Smooth muscle cell of the brain vasculature (primary cell): ENCODE data around the gene N4BP2L1.

ENCODE experiments used
- DNase-seq: peaks from one replicate; pipeline ENCODE4 v3.0.0-alpha.2; 2012; ENCODE audit warnings: low read depth, low spot score

Gene N4BP2L1

GRCh38 chr13:32427852-32428580 is at the start of gene N4BP2L1:
TSS of gene N4BP2L1 (minus strand) at chr13:32428130. CDS start at chr13:32428082, 48 bp downstream.
- no peak for DNase-seq

DNA sequence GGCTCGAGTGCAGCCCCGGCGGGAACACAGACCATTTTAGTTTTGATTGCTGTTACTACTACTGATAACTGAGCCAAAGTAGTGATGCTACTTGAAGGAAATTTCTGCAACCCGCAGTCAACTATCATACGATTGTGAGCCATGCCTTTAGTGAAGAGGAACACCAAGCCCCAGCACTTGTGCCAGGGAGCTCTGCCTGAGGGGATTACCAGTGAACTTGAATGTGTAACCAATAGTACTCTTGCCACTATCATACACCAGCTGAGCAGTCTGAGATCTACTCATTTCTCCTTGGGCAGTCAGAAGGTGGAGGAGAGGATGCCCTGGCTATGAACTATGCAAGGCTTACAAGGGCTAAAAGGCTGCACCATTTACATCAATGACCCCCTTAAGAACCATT is 49.0 kb upstream of the N4BP2L1 start:
- DNase-seq = no peak

GRCh38 chr13:32476021-32476731 is 48.2 kb upstream of the N4BP2L1 start:
- DNase-seq = no peak

GRCh38 chr13:32474999-32475792 is 47.3 kb upstream of the N4BP2L1 start:
- no peak for DNase-seq

DNA sequence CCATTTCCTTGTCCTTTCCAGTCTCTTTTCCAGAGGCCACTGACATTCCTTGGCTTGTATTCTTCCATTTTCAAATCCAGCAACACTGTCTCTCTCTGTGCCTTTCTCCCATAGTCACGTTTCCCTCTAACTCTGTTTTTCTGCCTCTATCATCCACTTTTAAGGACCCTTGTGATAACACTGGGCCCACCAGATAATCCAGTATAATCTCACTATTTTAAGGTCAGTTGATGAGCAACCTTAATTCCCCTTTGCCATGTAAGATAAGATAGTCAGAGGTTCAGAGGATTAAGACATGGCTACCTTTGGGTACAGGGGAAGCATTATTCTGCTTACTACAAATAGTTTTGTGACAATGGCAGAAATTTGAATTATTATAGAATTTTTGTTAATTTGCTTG is 45.7 kb upstream of the N4BP2L1 start:
- DNase-seq = no peak

- no peak for DNase-seq
Observed at GRCh38 chr13:32472194-32472621, 44.3 kb upstream of the N4BP2L1 start.

DNA sequence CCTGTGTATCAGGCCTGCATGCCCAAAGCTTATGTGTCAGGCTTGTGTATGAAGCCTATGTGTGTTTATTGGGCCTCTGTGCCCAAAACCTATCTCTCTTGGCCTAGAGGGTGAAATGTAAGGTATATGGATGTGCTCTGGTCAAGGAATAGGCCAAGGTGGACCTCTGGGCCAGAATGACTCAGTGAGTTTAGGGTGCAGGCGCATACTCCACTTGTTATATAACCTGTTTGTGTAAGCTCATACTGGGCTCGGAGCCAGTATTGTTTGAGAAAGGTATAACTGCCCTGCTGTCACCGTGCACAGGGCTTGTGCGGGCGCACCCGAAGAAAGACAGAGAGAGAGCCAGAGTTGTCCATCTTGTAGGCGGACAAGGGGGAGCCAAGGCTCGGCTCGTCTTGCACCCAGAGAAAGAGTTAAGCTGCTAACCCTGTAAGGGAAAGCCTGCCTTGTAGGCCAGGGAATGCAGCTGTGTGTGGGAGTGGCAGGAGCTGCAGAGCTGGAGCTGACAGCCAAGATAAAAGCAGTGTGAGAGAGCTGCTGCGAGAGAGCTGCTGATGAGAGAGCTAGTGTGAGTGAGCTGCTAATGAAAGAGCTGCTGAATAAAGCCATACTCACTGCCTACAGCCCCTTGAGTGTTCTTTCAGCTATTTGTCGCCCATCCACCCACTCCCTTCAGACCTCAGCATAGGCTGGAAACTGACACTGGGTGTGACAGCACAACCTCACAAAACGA is 43.4 kb upstream of the N4BP2L1 start:
- DNase-seq = no peak

GRCh38 chr13:32468502-32469142 is 40.7 kb upstream of the N4BP2L1 start:
- DNase-seq = no peak

DNA sequence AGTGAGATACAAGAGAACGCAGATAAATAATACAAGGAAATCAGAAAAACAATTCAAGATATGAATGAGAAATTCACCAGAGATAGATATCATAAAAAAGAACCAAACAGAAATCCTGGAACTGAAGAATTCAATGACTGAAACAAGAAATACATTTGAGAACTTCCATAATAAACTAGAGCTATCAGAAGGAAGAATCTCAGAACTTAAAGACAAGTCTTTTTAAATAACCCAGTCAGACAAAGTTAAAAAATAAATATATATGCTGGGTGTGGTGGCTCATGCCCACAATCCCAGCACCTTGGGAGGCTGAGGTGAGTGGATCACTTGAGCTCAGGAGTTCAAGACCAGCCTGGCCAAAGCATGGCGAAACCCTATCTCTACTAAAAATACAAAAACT is 28.7 kb upstream of the N4BP2L1 start:
- DNase-seq = no peak

GRCh38 chr13:32455594-32455903 is 27.6 kb upstream of the N4BP2L1 start:
- no peak for DNase-seq

GRCh38 chr13:32454886-32455593 is 27.1 kb upstream of the N4BP2L1 start:
- DNase-seq = no peak

GRCh38 chr13:32453981-32454380 is 26.1 kb upstream of the N4BP2L1 start:
- no peak for DNase-seq

DNA sequence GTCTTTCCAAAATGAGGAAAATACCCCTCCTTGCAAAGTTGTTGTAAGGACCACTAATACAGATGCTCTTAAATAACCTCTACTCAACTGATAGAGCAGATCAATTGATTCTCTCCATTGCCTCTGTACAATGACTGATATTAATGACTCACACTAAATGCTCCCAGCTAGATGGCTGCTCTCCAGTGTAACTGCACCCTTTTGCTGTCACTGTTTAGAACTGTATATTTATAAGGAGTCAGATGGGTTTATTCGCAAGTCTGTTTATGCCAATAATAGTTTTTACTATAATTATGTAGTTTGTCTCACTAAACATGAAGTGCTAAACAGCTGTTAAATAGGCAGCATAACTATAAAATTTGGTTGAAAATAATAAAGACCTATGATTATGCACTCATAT is 21.0 kb upstream of the N4BP2L1 start:
- DNase-seq = no peak

GRCh38 chr13:32447894-32448623 is 20.1 kb upstream of the N4BP2L1 start:
- DNase-seq = no peak

DNA sequence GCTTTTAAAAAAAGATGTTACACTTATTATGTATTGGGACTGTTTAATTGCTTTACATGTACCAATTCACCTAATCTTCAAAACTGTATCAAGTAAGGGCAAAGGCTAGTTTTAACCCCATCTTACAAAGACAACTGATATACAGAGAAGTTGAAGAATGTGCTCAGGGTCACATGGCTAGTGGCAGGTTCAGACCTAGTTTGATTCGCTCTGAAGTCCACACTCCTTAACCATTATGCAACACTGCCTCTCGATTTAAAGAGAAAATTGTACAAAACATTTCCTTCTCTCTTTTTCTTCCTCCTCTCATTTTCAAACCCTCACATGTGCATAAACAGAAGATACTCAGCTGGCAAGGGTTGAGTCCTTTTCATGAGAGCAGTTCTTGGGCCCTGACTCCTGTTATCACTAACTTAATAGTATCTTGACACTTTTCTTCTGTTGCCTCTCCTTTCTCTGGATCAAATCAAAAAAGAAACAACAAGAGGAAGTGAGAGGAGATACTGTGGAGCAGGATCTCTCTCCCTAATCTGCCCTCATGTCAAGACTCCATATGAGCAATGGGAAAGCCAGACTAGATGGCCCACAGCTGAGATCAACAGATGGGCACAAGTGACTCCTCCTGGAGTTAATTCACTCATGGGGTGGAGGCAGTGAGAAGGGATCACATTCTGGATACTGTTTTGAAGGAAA is 19.0 kb upstream of the N4BP2L1 start:
- DNase-seq = no peak

GRCh38 chr13:32446220-32446619 is 18.3 kb upstream of the N4BP2L1 start:
- no peak for DNase-seq

DNA sequence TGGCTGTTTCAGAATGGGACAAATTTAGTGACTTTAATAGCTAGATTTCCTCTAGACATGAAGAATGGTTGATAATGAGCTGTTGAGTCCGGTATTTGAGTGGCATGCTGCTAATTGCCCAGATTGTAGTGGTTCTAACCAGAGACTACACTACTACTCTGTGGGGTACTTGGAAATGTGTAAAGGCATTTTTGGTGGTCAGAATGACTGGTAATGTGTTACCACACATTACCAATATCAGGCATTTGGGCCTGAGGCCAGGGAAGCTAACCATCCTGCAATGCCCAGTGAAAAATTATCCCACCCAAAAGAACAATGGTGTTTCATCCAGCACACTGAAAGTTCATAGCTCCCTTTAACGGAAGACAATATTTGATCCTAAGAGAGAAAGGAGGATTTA is 17.5 kb upstream of the N4BP2L1 start:
- no peak for DNase-seq

DNA sequence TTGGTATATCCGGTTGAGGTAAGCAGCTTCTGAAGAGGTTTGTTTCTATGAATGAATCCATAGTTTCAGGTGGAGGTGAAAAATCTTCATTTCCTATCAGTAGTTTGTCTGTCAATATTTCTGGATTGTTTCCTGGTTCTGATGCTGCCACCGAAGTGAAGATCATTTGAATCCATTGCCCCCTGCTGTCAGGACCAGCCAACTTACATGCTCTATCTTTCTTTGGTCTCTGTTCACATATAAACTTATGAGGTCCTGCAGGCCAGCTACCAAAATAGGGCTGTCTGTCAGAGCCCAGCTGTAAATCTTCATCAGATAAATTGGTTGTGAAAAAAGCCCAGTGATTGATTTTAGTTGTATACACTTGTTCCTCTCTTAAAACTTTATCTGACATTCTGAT is 15.2 kb upstream of the N4BP2L1 start:
- no peak for DNase-seq

DNA sequence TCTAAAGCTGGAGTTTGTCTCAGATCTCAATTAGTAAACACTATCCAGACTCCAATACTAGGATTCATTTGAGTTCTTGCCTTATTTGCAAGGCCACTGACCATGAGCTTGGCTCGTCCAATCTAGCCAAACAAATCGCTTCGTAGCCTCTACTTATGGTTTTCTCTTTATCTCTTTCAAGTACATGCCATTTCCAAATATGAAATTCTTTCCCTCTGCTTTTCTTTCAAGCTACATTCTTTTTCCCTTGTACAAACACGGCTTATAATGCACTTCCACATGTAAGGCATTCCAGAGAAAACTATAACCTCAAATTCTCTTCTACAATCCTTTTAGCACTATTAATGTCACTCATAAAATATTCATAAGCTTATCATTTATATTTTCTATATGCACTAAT is 10.9 kb upstream of the N4BP2L1 start:
- no peak for DNase-seq

GRCh38 chr13:32432856-32433255 is 4.9 kb upstream of the N4BP2L1 start:
- DNase-seq = no peak
